Neural progenitor cell (in vitro differentiated cells): ENCODE measurements around the gene LMBRD2. TPM values are rescaled to one million over a fixed set of nuclear protein-coding genes. Genes with fewer than 3 reads are reported as not detected.
"Not testable (repeated sequence)": the region's sequence is repeated elsewhere in the genome, so short reads cannot be mapped to it uniquely, and the experiment has no call there.

ENCODE experiments used
- DNase-seq: peaks from one replicate; pipeline ENCODE4 v3.0.0-alpha.2; 2016; ENCODE audit warnings: low spot score
- H2AFZ ChIP-seq: fragments of 200-600 bp; sonication (generic); replicated peaks from 2 replicates; pipeline ENCODE4 v1.6.1; 2016; ENCODE audit warnings: antibody characterized with exemption
- H3F3A ChIP-seq: fragments of 200-600 bp; sonication (generic); 2 replicates; pipeline ENCODE4 v1.6.1; 2016; ENCODE audit warnings: antibody characterized with exemption, low read depth
- H3K27ac ChIP-seq: fragments of 200-600 bp; sonication (generic); 2 replicates; pipeline ENCODE4 v1.5.1; 2016; ENCODE audit warnings: mild to moderate bottlenecking
- H3K27me3 ChIP-seq: fragments of 200-600 bp; sonication (generic); 2 replicates; pipeline ENCODE4 v1.6.1; 2016; ENCODE audit warnings: mild to moderate bottlenecking, moderate library complexity
- H3K36me3 ChIP-seq: fragments of 200-600 bp; sonication (generic); 2 replicates; pipeline ENCODE4 v1.5.1; 2016
- H3K4me1 ChIP-seq: fragments of 200-600 bp; sonication (generic); 2 replicates; pipeline ENCODE4 v1.6.1; 2016; ENCODE audit warnings: mixed run types
- H3K4me2 ChIP-seq: fragments of 200-600 bp; sonication (generic); 2 replicates; pipeline ENCODE4 v1.6.1; 2016
- H3K4me3 ChIP-seq: fragments of 200-600 bp; sonication (generic); 2 replicates; pipeline ENCODE4 v1.5.1; 2016
- H3K79me2 ChIP-seq: fragments of 200-600 bp; sonication (generic); 2 replicates; pipeline ENCODE4 v1.6.1; 2016; ENCODE audit warnings: low read depth
- H3K9ac ChIP-seq: fragments of 200-600 bp; sonication (generic); 2 replicates; pipeline ENCODE4 v1.6.1; 2016
- H3K9me3 ChIP-seq: fragments of 200-600 bp; sonication (generic); 2 replicates; pipeline ENCODE4 v1.5.1; 2016; ENCODE audit warnings: low read depth
- H4K20me1 ChIP-seq: fragments of 200-600 bp; sonication (generic); 2 replicates; pipeline ENCODE4 v1.6.1; 2016; ENCODE audit warnings: low read depth
- H3K27ac Mint-ChIP-seq: 3 replicates; pipeline ENCODE4 v1.8.0; 2021; ENCODE audit warnings: mixed read lengths
- H3K27me3 Mint-ChIP-seq: 2 replicates; pipeline ENCODE4 v1.8.0; 2022; ENCODE audit warnings: low read depth, mild to moderate bottlenecking, inconsistent platforms, moderate library complexity, mixed read lengths; ENCODE audit not compliant: insufficient read depth
- H3K36me3 Mint-ChIP-seq: 3 replicates; pipeline ENCODE4 v1.8.0; 2021; ENCODE audit warnings: mixed read lengths
- H3K4me1 Mint-ChIP-seq: 3 replicates; pipeline ENCODE4 v1.8.0; 2021; ENCODE audit warnings: mixed read lengths
- H3K4me3 Mint-ChIP-seq: 3 replicates; pipeline ENCODE4 v1.8.0; 2021; ENCODE audit warnings: mild to moderate bottlenecking, moderate library complexity, mixed read lengths
- H3K9me3 Mint-ChIP-seq: 3 replicates; pipeline ENCODE4 v1.8.0; 2020; ENCODE audit warnings: mixed read lengths
- EZH2 ChIP-seq: fragments of 200-600 bp; sonication (generic); IDR thresholded peaks from 2 replicates; pipeline ENCODE4 v1.6.1; 2017; ENCODE audit warnings: antibody characterized with exemption, mild to moderate bottlenecking, moderate library complexity
- EZH2phosphoT487 ChIP-seq: fragments of 200-600 bp; sonication (generic); IDR thresholded peaks from 2 replicates; pipeline ENCODE4 v1.6.1; 2017; ENCODE audit warnings: antibody characterized with exemption
- total RNA-seq: library from RNA; depleted of rRNA; stranded (reverse); fragments of >200 nt; gene quantifications from 2 replicates; pipeline ENCODE4 v1.2.3, GENCODE V29; 2015; ENCODE audit warnings: low replicate concordance
- TF ChIP-seq, protein P1 (sequence below): fragments of 200-600 bp; sonication (generic); IDR thresholded peaks from 2 replicates; pipeline ENCODE4 v1.5.1; 2017; ENCODE audit warnings: antibody characterized with exemption, mild to moderate bottlenecking

Gene LMBRD2
- total RNA-seq, 1 donor from 2014 or later = 11.8 TPM

DNA sequence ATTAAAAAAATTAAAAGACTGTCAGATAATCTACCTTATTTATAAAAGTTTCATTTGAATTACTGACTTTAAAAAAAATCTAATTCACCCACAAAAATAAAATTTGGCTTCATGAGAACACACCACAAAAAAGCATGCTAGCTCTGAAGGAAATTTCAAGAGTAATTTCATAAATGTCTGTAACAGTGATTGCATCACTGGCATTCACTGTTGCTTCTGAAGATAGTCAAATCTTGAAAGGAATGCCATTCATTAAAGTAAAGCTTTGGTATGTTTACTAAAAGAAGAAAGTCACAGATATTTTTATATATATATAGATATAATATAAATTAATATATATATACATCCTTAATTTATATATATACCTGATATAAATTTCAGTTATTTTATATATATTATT, 46.6 kb upstream of the LMBRD2 start:
- peaks cover 27% of the 10 kb centered on the region for H3K36me3 Mint-ChIP-seq
- no peaks in the 10 kb centered on the region for H3K27me3 ChIP-seq
- H3K4me2 ChIP-seq = no peak overlapping the region
- H3F3A ChIP-seq = no peaks in the 10 kb centered on the region
- no peak for DNase-seq
- H3K4me1 Mint-ChIP-seq = peaks cover 5% of the 10 kb centered on the region
- H3K9me3 ChIP-seq = no peaks in the 10 kb centered on the region
- H3K79me2 ChIP-seq = no peaks in the 10 kb centered on the region
- H3K27ac ChIP-seq = no peak overlapping the region
- no peak overlapping the region for H3K4me3 Mint-ChIP-seq
- no peaks in the 10 kb centered on the region for H3K27me3 Mint-ChIP-seq
- no peaks in the 10 kb centered on the region for H4K20me1 ChIP-seq
- H3K9me3 Mint-ChIP-seq = no peaks in the 10 kb centered on the region
- no peak overlapping the region for H2AFZ ChIP-seq
- H3K9ac ChIP-seq = no peak overlapping the region
- no peak for TF ChIP-seq EZH2phosphoT487
- TF ChIP-seq, protein P1, sequence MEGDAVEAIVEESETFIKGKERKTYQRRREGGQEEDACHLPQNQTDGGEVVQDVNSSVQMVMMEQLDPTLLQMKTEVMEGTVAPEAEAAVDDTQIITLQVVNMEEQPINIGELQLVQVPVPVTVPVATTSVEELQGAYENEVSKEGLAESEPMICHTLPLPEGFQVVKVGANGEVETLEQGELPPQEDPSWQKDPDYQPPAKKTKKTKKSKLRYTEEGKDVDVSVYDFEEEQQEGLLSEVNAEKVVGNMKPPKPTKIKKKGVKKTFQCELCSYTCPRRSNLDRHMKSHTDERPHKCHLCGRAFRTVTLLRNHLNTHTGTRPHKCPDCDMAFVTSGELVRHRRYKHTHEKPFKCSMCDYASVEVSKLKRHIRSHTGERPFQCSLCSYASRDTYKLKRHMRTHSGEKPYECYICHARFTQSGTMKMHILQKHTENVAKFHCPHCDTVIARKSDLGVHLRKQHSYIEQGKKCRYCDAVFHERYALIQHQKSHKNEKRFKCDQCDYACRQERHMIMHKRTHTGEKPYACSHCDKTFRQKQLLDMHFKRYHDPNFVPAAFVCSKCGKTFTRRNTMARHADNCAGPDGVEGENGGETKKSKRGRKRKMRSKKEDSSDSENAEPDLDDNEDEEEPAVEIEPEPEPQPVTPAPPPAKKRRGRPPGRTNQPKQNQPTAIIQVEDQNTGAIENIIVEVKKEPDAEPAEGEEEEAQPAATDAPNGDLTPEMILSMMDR = no peak
- H3K4me1 ChIP-seq = no peaks in the 10 kb centered on the region
- H3K27ac Mint-ChIP-seq = no peak overlapping the region
- peaks cover 5% of the 10 kb centered on the region for H3K36me3 ChIP-seq
- H3K4me3 ChIP-seq = no peak overlapping the region

DNA sequence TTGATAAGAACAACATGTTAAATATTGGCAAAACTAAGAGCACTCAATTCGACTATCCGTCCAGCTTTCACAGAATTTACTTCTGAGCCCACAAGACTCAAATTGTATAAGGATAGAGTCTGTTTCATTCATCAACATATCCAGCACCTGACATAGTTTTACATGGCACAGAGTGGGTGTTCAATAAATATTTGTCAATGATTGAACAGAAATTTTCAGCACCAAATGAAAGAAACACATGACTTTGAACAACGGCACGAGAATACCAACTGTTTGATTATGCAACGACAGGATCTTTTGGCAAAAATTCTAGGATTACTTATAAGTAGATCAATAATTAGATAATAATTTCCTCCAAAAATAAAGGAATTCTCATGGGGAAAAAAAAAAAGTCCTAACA, 42.1 kb upstream of the LMBRD2 start:
- H3K4me1 Mint-ChIP-seq = no peaks in the 10 kb centered on the region
- H3K36me3 Mint-ChIP-seq = peaks cover 51% of the 10 kb centered on the region
- no peaks in the 10 kb centered on the region for H3F3A ChIP-seq

DNA sequence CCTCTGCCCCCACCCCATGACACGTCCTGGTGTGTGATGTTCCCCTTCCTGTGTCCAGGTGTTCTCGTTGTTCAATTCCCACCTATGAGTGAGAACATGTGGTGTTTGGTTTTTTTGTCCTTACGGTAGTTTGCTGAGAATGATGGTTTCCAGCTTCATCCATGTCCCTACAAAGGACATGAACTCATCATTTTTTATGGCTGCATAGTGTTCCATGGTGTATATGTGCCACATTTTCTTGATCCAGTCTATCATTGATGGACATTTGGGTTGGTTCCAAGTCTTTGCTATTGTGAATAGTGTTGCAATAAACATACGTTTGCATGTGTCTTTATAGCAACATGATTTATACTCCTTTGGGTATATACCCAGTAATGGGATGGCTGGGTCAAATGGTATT, 32.7 kb upstream of the LMBRD2 start:
- H3K4me1 ChIP-seq, H3F3A ChIP-seq, H3K4me3 ChIP-seq, H3K27ac Mint-ChIP-seq, H2AFZ ChIP-seq, H3K4me3 Mint-ChIP-seq, H3K27me3 ChIP-seq, H3K4me1 Mint-ChIP-seq, H3K27me3 Mint-ChIP-seq, H3K79me2 ChIP-seq, H3K27ac ChIP-seq, H3K9me3 ChIP-seq, DNase-seq, H4K20me1 ChIP-seq, H3K4me2 ChIP-seq, H3K9ac ChIP-seq: not testable (repeated sequence)
- H3K36me3 Mint-ChIP-seq = peaks cover 67% of the 10 kb centered on the region
- H3K9me3 Mint-ChIP-seq = peaks cover 42% of the 10 kb centered on the region
- peaks cover 24% of the 10 kb centered on the region for H3K36me3 ChIP-seq

More for the DNA sequence above, 42.1 kb upstream of the LMBRD2 start:
- H3K36me3 ChIP-seq = peaks cover 15% of the 10 kb centered on the region
- no peak overlapping the region for H3K27ac ChIP-seq
- H4K20me1 ChIP-seq = no peaks in the 10 kb centered on the region
- H3K27me3 ChIP-seq = no peaks in the 10 kb centered on the region
- TF ChIP-seq EZH2 (no peak), EZH2phosphoT487 (no peak)
- TF ChIP-seq, protein P1 = no peak
- H3K9ac ChIP-seq = no peak overlapping the region
- no peaks in the 10 kb centered on the region for H3K9me3 ChIP-seq
- no peaks in the 10 kb centered on the region for H3K27me3 Mint-ChIP-seq
- no peak overlapping the region for H3K27ac Mint-ChIP-seq
- DNase-seq = no peak
- no peaks in the 10 kb centered on the region for H3K4me1 ChIP-seq
- H3K4me2 ChIP-seq = no peak overlapping the region
- H3K4me3 ChIP-seq = no peak overlapping the region
- peaks cover 21% of the 10 kb centered on the region for H3K9me3 Mint-ChIP-seq
- no peaks in the 10 kb centered on the region for H3K79me2 ChIP-seq
- H2AFZ ChIP-seq = no peak overlapping the region
- H3K4me3 Mint-ChIP-seq = no peak overlapping the region

DNA sequence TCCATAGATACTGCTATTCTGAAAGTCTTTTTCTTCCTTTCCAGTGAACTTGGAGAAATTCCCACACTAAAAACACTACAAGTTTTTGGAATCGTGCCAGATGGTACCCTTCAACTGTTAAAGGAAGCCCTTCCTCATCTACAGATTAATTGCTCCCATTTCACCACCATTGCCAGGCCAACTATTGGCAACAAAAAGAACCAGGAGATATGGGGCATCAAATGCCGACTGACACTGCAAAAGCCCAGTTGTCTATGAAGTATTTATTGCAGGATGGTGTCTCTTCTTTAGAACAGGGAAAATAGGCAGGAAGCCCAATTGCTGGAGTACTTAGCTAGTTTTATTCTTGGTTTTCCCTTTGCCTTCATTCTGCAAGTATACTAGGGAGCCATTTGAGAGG, 30.1 kb upstream of the LMBRD2 start:
- no peaks in the 10 kb centered on the region for H3K27me3 Mint-ChIP-seq
- no peak overlapping the region for H3K27ac Mint-ChIP-seq
- Histone ChIP-seq H3K36me3 (peaks cover 39% of the 10 kb centered on the region), H3K4me1 (peaks cover 22% of the 10 kb centered on the region), H3K4me3 (no peak overlapping the region), H3F3A (peaks cover 20% of the 10 kb centered on the region), H2AFZ (no peak overlapping the region), H3K9me3 (no peaks in the 10 kb centered on the region), H3K27me3 (no peaks in the 10 kb centered on the region), H4K20me1 (no peaks in the 10 kb centered on the region), H3K9ac (no peak overlapping the region), H3K79me2 (no peaks in the 10 kb centered on the region), H3K4me2 (no peak overlapping the region), H3K27ac (no peak overlapping the region)
- peaks cover 6% of the 10 kb centered on the region for H3K4me1 Mint-ChIP-seq
- H3K9me3 Mint-ChIP-seq = peaks cover 18% of the 10 kb centered on the region
- DNase-seq = no peak
- H3K4me3 Mint-ChIP-seq = no peak overlapping the region
- H3K36me3 Mint-ChIP-seq = peaks cover 42% of the 10 kb centered on the region
- TF ChIP-seq EZH2phosphoT487 = no peak
- TF ChIP-seq EZH2 = no peak
